GM04504 (cell line): ENCODE results near the gene CALN1.
"Not testable (repeated sequence)": the region's sequence is repeated elsewhere in the genome, so short reads cannot be mapped to it uniquely, and the experiment has no call there.

Experiments used
- DNase-seq: peaks from one replicate; pipeline ENCODE4 v3.0.0-alpha.2; 2012; ENCODE audit warnings: low read depth

Gene CALN1

GRCh38 chr7:72412121-72412618, at the start of gene CALN1:
TSS of gene CALN1 (minus strand) at chr7:72412338.
- not testable (repeated sequence) for DNase-seq

GRCh38 chr7:72453471-72453870, 41.3 kb upstream of the CALN1 start:
- DNase-seq, result no peak

GRCh38 chr7:72447465-72448204, 35.5 kb upstream of the CALN1 start:
- no peak for DNase-seq

- DNase-seq, result no peak
These were observed 34.7 kb upstream of the CALN1 start for GRCh38 chr7:72446591-72447462.

- DNase-seq, result no peak
These were observed 34.0 kb upstream of the CALN1 start for GRCh38 chr7:72446131-72446530.

- no peak for DNase-seq
These were observed 33.4 kb upstream of the CALN1 start for GRCh38 chr7:72445580-72445979.

- no peak for DNase-seq
These were observed 32.9 kb upstream of the CALN1 start for GRCh38 chr7:72445075-72445474.

GRCh38 chr7:72444026-72444776, 32.1 kb upstream of the CALN1 start:
- DNase-seq, result no peak

GRCh38 chr7:72441791-72442190, 29.7 kb upstream of the CALN1 start:
- no peak for DNase-seq

- DNase-seq, result no peak
These were observed 26.4 kb upstream of the CALN1 start for GRCh38 chr7:72438491-72438890.

- no peak for DNase-seq
These were observed 25.5 kb upstream of the CALN1 start for GRCh38 chr7:72437610-72438009.

- DNase-seq, result no peak
These were observed 25.0 kb upstream of the CALN1 start for GRCh38 chr7:72437061-72437585.

GRCh38 chr7:72435925-72436480, 23.9 kb upstream of the CALN1 start:
- DNase-seq, result no peak

- DNase-seq, result no peak
These were observed 23.2 kb upstream of the CALN1 start for GRCh38 chr7:72435366-72435765.

GRCh38 chr7:72430531-72430930, 18.4 kb upstream of the CALN1 start:
- no peak for DNase-seq

GRCh38 chr7:72429316-72429715, 17.2 kb upstream of the CALN1 start:
- DNase-seq, result no peak

GRCh38 chr7:72416846-72417245, 4.7 kb upstream of the CALN1 start:
- DNase-seq, result no peak

- DNase-seq, result no peak
These were observed 3.4 kb upstream of the CALN1 start for GRCh38 chr7:72415586-72415985.

GRCh38 chr7:72413886-72414285, 1.7 kb upstream of the CALN1 start:
- DNase-seq, result no peak

GRCh38 chr7:72413290-72413689, 1.2 kb upstream of the CALN1 start:
- no peak for DNase-seq

- no peak for DNase-seq
These were observed 719 bp downstream of the CALN1 start for GRCh38 chr7:72411419-72411818.

GRCh38 chr7:72409638-72410015, 2.5 kb downstream of the CALN1 start:
- no peak for DNase-seq
